ENCODE measurements around the gene ZNF691.

DNA sequence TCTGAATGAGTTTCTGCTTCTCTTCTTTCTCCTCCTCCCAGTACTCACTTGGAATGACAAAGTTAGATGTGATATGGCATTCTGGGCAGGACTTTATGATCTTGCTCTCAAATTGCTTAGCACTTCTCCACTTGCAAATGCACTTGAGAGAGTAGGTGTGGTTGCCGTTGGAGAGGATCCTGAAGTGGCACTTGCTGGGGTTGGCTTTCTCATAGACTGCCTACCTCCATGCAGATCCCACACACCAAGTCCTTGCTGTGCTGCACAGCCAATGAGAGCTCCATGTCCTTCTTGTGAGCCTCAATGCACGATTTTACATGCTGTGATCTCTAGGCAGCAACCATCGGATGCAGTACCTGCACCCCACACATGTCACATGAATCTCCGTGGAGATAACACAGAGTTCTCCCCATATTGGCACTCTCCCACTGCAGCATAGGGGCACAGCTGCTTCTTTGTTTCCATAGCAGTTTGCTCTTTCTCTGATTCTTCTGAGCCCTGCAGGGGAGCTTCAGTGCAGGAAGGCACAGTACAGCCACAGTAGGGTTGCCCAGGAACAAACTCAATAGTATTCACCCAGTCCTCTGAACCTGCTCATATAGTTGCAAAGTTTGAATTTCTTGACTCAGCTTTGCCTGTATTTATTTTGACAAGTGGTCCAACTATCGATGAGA lies 45.2 kb downstream of the ZNF691 start:
- TF ChIP-seq ZNF585B (tag by site-specific recombination; IDR thresholded peaks at IDR 0.05) (no peak), ZNF677 (tag by site-specific recombination; IDR thresholded peaks at IDR 0.05) (no peak), FEZF1 (tag by site-specific recombination; IDR thresholded peaks at IDR 0.05) (no peak)
- TF ChIP-seq, protein P1, sequence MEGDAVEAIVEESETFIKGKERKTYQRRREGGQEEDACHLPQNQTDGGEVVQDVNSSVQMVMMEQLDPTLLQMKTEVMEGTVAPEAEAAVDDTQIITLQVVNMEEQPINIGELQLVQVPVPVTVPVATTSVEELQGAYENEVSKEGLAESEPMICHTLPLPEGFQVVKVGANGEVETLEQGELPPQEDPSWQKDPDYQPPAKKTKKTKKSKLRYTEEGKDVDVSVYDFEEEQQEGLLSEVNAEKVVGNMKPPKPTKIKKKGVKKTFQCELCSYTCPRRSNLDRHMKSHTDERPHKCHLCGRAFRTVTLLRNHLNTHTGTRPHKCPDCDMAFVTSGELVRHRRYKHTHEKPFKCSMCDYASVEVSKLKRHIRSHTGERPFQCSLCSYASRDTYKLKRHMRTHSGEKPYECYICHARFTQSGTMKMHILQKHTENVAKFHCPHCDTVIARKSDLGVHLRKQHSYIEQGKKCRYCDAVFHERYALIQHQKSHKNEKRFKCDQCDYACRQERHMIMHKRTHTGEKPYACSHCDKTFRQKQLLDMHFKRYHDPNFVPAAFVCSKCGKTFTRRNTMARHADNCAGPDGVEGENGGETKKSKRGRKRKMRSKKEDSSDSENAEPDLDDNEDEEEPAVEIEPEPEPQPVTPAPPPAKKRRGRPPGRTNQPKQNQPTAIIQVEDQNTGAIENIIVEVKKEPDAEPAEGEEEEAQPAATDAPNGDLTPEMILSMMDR (tag by site-specific recombination; IDR thresholded peaks at IDR 0.05), result no peak
